ENCODE measurements around the gene JARID2.
"Not testable (repeated sequence)": the region's sequence is repeated elsewhere in the genome, so short reads cannot be mapped to it uniquely, and the experiment has no call there.

The JARID2 gene

GRCh38 chr6:15287670-15288375, 42.0 kb downstream of the JARID2 start:
- no peak for DNase-seq (ENCODE audit: low read depth in 3 of 3, low spot score in 1 of 3)

- DNase-seq (ENCODE audit: low read depth in 3 of 3, low spot score in 1 of 3), result no peak
Measured at GRCh38 chr6:15288856-15289255, 43.0 kb downstream of the JARID2 start.

- DNase-seq (ENCODE audit: low read depth in 3 of 3, low spot score in 1 of 3), result not testable (repeated sequence)
Measured at GRCh38 chr6:15289456-15289855, 43.6 kb downstream of the JARID2 start.

GRCh38 chr6:15290067-15290680, 44.3 kb downstream of the JARID2 start:
- DNase-seq (ENCODE audit: low read depth in 3 of 3, low spot score in 1 of 3), result no peak

GRCh38 chr6:15290962-15291704, 45.3 kb downstream of the JARID2 start:
- DNase-seq (ENCODE audit: low read depth in 3 of 3, low spot score in 1 of 3), result no peak

GRCh38 chr6:15292721-15293302, 46.9 kb downstream of the JARID2 start:
- DNase-seq (ENCODE audit: low read depth in 3 of 3, low spot score in 1 of 3), result no peak

- no peak for DNase-seq (ENCODE audit: low read depth in 3 of 3, low spot score in 1 of 3)
Measured at GRCh38 chr6:15293674-15294073, 47.8 kb downstream of the JARID2 start.

- no peak for DNase-seq (ENCODE audit: low read depth in 3 of 3, low spot score in 1 of 3)
Measured at GRCh38 chr6:15294504-15294903, 48.6 kb downstream of the JARID2 start.

GRCh38 chr6:15296249-15296648, 50.4 kb downstream of the JARID2 start:
- no peak for DNase-seq (ENCODE audit: low read depth in 3 of 3, low spot score in 1 of 3)

- DNase-seq (ENCODE audit: low read depth in 3 of 3, low spot score in 1 of 3), result no peak
Measured at GRCh38 chr6:15296735-15297134, 50.9 kb downstream of the JARID2 start.

GRCh38 chr6:15297167-15297566, 51.3 kb downstream of the JARID2 start:
- not testable (repeated sequence) for DNase-seq (ENCODE audit: low read depth in 3 of 3, low spot score in 1 of 3)

- no peak for DNase-seq (ENCODE audit: low read depth in 3 of 3, low spot score in 1 of 3)
Measured at GRCh38 chr6:15297895-15298590, 52.2 kb downstream of the JARID2 start.

GRCh38 chr6:15299430-15300131, 53.7 kb downstream of the JARID2 start:
- no peak for DNase-seq (ENCODE audit: low read depth in 3 of 3, low spot score in 1 of 3)

- DNase-seq (ENCODE audit: low read depth in 3 of 3, low spot score in 1 of 3), result no peak
Measured at GRCh38 chr6:15301179-15302006, 55.5 kb downstream of the JARID2 start.

GRCh38 chr6:15303162-15303919, 57.5 kb downstream of the JARID2 start:
- DNase-seq (ENCODE audit: low read depth in 3 of 3, low spot score in 1 of 3), result no peak

- DNase-seq (ENCODE audit: low read depth in 3 of 3, low spot score in 1 of 3), result no peak
Measured at GRCh38 chr6:15303920-15304291, 58.0 kb downstream of the JARID2 start.

- no peak for DNase-seq (ENCODE audit: low read depth in 3 of 3, low spot score in 1 of 3)
Measured at GRCh38 chr6:15304337-15305042, 58.6 kb downstream of the JARID2 start.

- no peak for DNase-seq (ENCODE audit: low read depth in 3 of 3, low spot score in 1 of 3)
Measured at GRCh38 chr6:15305496-15305895, 59.6 kb downstream of the JARID2 start.

All from stimulated activated CD4-positive, alpha-beta T cell treated with anti-CD3 and anti-CD28 coated beads, TNF-alpha, amount 100 ng/mL, for 1 hour (primary cell).